SK-N-SH treated with all-trans-retinoic acid at 6 μM for 48 hours (cell line): ENCODE results near the gene CENPE.

ENCODE experiments used
- ARNTL ChIP-seq: fragments of 450-650 bp; formaldehyde crosslinking; IDR thresholded peaks from 2 replicates; pipeline ENCODE4 v1.5.0; 2020; ENCODE audit warnings: low read depth, mild to moderate bottlenecking, moderate library complexity, borderline replicate concordance
- CSDC2 ChIP-seq: fragments of 250-450 bp; sonication (Bioruptor Pico); IDR thresholded peaks from 2 replicates; pipeline ENCODE4 v1.5.0; 2020; ENCODE audit warnings: mild to moderate bottlenecking, moderate library complexity
- ESRRG ChIP-seq: fragments of 250-450 bp; sonication (Bioruptor Pico); IDR thresholded peaks from 2 replicates; pipeline ENCODE4 v1.6.1; 2021; ENCODE audit warnings: mild to moderate bottlenecking
- OSR1 ChIP-seq: fragments of 250-450 bp; sonication (Bioruptor Pico); IDR thresholded peaks from 2 replicates; pipeline ENCODE4 v1.8.0; 2022; ENCODE audit warnings: moderate library complexity, mild to moderate bottlenecking, inconsistent platforms
- PATZ1 ChIP-seq: fragments of 250-450 bp; sonication (Bioruptor Pico); IDR thresholded peaks from 2 replicates; pipeline ENCODE4 v1.8.0; 2020; ENCODE audit warnings: mild to moderate bottlenecking, moderate library complexity, borderline replicate concordance
- PPARA ChIP-seq: fragments of 250-450 bp; sonication (Bioruptor Pico); IDR thresholded peaks from 2 replicates; pipeline ENCODE4 v1.5.0; 2020; ENCODE audit warnings: mild to moderate bottlenecking, borderline replicate concordance
- RARB ChIP-seq: fragments of 250-450 bp; sonication (Bioruptor Pico); IDR thresholded peaks from 2 replicates; pipeline ENCODE4 v1.8.0; 2021; ENCODE audit warnings: mild to moderate bottlenecking, moderate library complexity
- SNAI2 ChIP-seq: fragments of 250-450 bp; sonication (Bioruptor Pico); IDR thresholded peaks from 2 replicates; pipeline ENCODE4 v1.5.0; 2020; ENCODE audit warnings: mild to moderate bottlenecking, moderate library complexity
- ZFP3 ChIP-seq: fragments of 250-450 bp; sonication (Bioruptor Pico); IDR thresholded peaks from 2 replicates; pipeline ENCODE4 v1.5.0; 2020; ENCODE audit warnings: mild to moderate bottlenecking, moderate library complexity
- ZNF565 ChIP-seq: fragments of 450-650 bp; formaldehyde crosslinking; conservative IDR thresholded peaks from 2 replicates; pipeline ENCODE4 v1.5.0; 2020; ENCODE audit warnings: low read depth, mild to moderate bottlenecking, moderate library complexity
- ZNF70 ChIP-seq: fragments of 450-650 bp; formaldehyde crosslinking; IDR thresholded peaks from 2 replicates; pipeline ENCODE4 v1.5.0; 2020; ENCODE audit warnings: mild to moderate bottlenecking, moderate library complexity

- TF ChIP-seq OSR1 (CRISPR knock-in tag) (no peak), CSDC2 (CRISPR knock-in tag) (no peak), SNAI2 (no peak), ARNTL (CRISPR knock-in tag) (no peak), ESRRG (CRISPR knock-in tag) (no peak), RARB (no peak), ZNF70 (no peak), PPARA (CRISPR knock-in tag) (no peak), PATZ1 (CRISPR knock-in tag) (no peak), ZFP3 (no peak), ZNF565 (CRISPR knock-in tag) (no peak)
These were observed 61.3 kb downstream of the CENPE start for GRCh38 chr4:103136671-103137445.
